KMS-11 (cell line): ENCODE measurements around the gene ALAD.

Source experiments
- H2AFZ ChIP-seq: fragments of 200-600 bp; sonication (generic); 2 replicates; pipeline ENCODE4 v1.6.1; 2016; ENCODE audit warnings: antibody characterized with exemption, mixed run types, low read depth
- H3K27ac ChIP-seq: fragments of 200-600 bp; sonication (generic); 2 replicates; pipeline ENCODE4 v1.6.1; 2016; ENCODE audit warnings: mild to moderate bottlenecking, mixed run types
- H3K27me3 ChIP-seq: fragments of 200-600 bp; sonication (generic); 2 replicates; pipeline ENCODE4 v1.6.1; 2017; ENCODE audit warnings: mild to moderate bottlenecking, low read depth, mixed run types, moderate library complexity; ENCODE audit not compliant: insufficient read depth
- H3K36me3 ChIP-seq: fragments of 200-600 bp; sonication (generic); 2 replicates; pipeline ENCODE4 v1.6.1; 2017; ENCODE audit warnings: mild to moderate bottlenecking, mixed run types; ENCODE audit not compliant: insufficient read depth
- H3K4me1 ChIP-seq: fragments of 200-600 bp; sonication (generic); 2 replicates; pipeline ENCODE4 v1.6.1; 2016; ENCODE audit warnings: mild to moderate bottlenecking, low read depth, mixed run types; ENCODE audit not compliant: poor library complexity, severe bottlenecking
- H3K4me2 ChIP-seq: fragments of 200-600 bp; sonication (generic); 2 replicates; pipeline ENCODE4 v1.7.0; 2016; ENCODE audit warnings: mild to moderate bottlenecking, mixed run types
- H3K4me3 ChIP-seq: fragments of 200-600 bp; sonication (generic); IDR thresholded peaks from 2 replicates; pipeline ENCODE4 v1.6.1; 2017; ENCODE audit warnings: low read depth, low read length, mixed read lengths; ENCODE audit not compliant: insufficient read depth
- H3K79me2 ChIP-seq: fragments of 200-600 bp; sonication (generic); 2 replicates; pipeline ENCODE4 v1.6.1; 2016; ENCODE audit warnings: low read depth, mixed run types; ENCODE audit not compliant: insufficient read depth
- H3K9ac ChIP-seq: fragments of 200-600 bp; sonication (generic); 2 replicates; pipeline ENCODE4 v1.6.1; 2016; ENCODE audit warnings: mild to moderate bottlenecking, mixed run types
- H4K20me1 ChIP-seq: fragments of 200-600 bp; sonication (generic); 2 replicates; pipeline ENCODE4 v1.6.1; 2016; ENCODE audit warnings: mild to moderate bottlenecking, mixed run types; ENCODE audit not compliant: insufficient read depth
- TF ChIP-seq, protein P1 (sequence below): fragments of 200-600 bp; sonication (generic); conservative IDR thresholded peaks from 2 replicates; pipeline ENCODE4 v1.6.1; 2017; ENCODE audit warnings: low read depth, mild to moderate bottlenecking, antibody characterized with exemption, low read length, moderate library complexity, mixed read lengths

The ALAD gene

DNA sequence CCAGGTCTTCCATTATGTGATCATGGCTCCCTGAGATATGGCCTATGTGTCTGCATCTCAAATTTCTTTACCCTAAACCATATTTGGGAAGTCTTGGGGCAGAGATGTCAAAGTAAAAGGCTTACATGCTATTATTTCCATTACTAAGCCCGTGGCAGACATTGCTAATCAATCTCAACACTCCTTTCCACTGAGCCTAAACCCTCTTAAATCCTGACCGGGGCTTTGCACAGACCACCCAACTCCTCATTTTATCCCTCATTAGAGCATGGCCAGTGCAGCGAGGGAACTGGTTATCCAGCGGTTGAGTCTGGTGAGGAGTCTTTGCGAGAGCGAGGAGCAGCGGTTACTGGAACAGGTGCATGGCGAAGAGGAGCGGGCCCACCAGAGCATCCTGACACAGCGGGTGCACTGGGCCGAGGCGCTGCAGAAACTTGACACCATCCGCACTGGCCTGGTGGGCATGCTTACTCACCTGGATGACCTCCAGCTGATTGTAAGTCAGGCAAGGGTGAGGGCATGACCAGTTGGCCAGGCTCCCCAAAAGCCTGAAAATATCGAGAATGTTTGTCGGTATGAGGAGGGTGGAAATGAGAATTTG lies 40.7 kb downstream of the ALAD start:
- H3K36me3 ChIP-seq = no peaks in the 10 kb centered on the region
- no peak overlapping the region for H3K27ac ChIP-seq
- no peak overlapping the region for H3K4me2 ChIP-seq
- no peaks in the 10 kb centered on the region for H3K79me2 ChIP-seq
- H3K4me1 ChIP-seq = no peaks in the 10 kb centered on the region
- H4K20me1 ChIP-seq = no peaks in the 10 kb centered on the region
- TF ChIP-seq, protein P1, sequence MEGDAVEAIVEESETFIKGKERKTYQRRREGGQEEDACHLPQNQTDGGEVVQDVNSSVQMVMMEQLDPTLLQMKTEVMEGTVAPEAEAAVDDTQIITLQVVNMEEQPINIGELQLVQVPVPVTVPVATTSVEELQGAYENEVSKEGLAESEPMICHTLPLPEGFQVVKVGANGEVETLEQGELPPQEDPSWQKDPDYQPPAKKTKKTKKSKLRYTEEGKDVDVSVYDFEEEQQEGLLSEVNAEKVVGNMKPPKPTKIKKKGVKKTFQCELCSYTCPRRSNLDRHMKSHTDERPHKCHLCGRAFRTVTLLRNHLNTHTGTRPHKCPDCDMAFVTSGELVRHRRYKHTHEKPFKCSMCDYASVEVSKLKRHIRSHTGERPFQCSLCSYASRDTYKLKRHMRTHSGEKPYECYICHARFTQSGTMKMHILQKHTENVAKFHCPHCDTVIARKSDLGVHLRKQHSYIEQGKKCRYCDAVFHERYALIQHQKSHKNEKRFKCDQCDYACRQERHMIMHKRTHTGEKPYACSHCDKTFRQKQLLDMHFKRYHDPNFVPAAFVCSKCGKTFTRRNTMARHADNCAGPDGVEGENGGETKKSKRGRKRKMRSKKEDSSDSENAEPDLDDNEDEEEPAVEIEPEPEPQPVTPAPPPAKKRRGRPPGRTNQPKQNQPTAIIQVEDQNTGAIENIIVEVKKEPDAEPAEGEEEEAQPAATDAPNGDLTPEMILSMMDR = no peak
- no peak overlapping the region for H3K4me3 ChIP-seq
- H2AFZ ChIP-seq = no peak overlapping the region
- H3K9ac ChIP-seq = no peak overlapping the region
- no peaks in the 10 kb centered on the region for H3K27me3 ChIP-seq

DNA sequence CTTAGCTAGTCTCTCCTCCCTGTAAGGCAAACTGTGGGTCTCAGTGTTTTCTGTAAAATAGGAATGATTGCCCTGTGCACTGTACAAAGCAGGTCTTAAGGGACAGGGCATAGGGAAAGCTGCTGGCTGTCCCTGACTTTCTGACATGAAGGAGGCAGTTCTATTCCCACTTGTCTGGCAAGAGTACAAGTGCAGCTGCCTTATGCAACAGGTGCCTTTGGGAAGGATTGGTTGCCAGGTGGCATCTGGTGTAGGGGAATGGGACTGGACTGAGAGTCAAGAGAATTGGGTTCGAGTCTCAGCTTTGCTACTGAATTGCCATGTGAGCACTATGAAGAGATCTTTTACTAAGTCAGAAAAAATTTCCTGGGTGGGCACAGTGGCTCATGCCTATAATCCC lies 41.7 kb downstream of the ALAD start:
- H3K4me3 ChIP-seq = no peak overlapping the region
- TF ChIP-seq, protein P1 = no peak
- H3K27me3 ChIP-seq = no peaks in the 10 kb centered on the region

DNA sequence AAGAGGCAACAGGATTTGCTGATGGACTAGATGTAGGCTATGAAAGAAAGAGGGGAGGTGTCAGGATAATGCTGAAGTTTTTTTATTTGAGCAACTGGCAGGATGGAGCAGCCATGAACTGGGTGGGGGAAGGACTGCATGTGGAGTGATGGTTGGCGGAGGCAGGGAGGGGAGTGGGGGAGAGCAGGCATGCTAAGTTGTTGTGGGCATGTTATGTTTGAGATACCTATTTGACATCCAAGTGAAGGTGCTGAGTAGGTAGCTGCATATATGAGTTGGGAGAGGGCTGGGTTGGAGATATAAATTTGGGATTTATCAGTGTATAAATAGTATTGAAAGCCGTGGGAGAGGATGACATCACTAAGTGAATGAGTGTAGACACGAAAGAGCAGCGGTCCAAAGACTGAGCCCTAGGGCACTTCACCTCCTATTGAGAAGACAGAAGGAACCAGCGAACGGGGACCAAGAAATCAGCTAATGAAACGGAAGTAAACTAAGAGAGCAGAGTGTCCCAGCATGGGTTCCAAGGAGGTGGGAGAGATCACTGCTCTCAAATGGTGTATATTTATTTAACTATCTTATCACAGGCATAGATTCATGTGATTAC lies 44.3 kb downstream of the ALAD start:
- H3K27me3 ChIP-seq = no peaks in the 10 kb centered on the region
- H3K9ac ChIP-seq = no peak overlapping the region
- no peak overlapping the region for H2AFZ ChIP-seq
- peaks cover 12% of the 10 kb centered on the region for H3K4me1 ChIP-seq
- no peaks in the 10 kb centered on the region for H3K36me3 ChIP-seq
- H3K4me3 ChIP-seq = no peak overlapping the region
- H3K27ac ChIP-seq = no peak overlapping the region
- H3K79me2 ChIP-seq = no peaks in the 10 kb centered on the region
- H4K20me1 ChIP-seq = no peaks in the 10 kb centered on the region
- H3K4me2 ChIP-seq = no peak overlapping the region
- TF ChIP-seq, protein P1 = no peak

More for the DNA sequence above, 41.7 kb downstream of the ALAD start:
- H3K4me1 ChIP-seq = no peaks in the 10 kb centered on the region
- no peaks in the 10 kb centered on the region for H3K36me3 ChIP-seq
- H3K27ac ChIP-seq = no peak overlapping the region
- H3K79me2 ChIP-seq = no peaks in the 10 kb centered on the region
- H2AFZ ChIP-seq = no peak overlapping the region
- H3K9ac ChIP-seq = no peak overlapping the region
- H4K20me1 ChIP-seq = no peaks in the 10 kb centered on the region
- H3K4me2 ChIP-seq = no peak overlapping the region

DNA sequence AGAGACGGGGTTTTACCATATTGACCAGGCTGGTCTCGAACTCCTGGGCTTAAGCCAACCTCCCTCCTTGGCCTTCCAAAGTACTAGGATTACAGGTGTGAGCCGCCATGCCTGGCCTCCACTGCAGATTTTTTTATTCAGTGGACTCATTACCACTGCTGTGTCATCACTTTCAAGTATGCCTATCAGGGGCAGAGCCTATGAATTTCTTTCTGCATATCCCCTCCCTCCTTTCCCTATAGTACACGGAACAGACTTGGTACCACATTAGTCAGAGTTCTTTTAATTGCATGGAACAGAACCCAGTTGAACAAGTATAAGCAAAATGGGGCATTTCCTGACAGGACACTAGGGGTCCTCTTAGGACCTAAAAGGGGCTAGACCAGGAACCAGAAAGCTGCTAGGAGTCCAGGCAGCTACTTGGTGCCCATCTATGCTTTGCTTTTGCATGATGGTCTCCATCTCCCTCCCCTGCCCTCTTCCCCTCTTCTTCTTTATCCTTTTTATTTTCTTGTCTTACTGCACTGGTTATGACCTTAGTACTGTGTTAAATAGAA lies 46.0 kb downstream of the ALAD start:
- Histone ChIP-seq H3K27me3 (no peaks in the 10 kb centered on the region), H2AFZ (no peak overlapping the region), H3K79me2 (no peaks in the 10 kb centered on the region), H3K27ac (no peak overlapping the region), H3K9ac (no peak overlapping the region), H3K36me3 (no peaks in the 10 kb centered on the region), H3K4me1 (peaks cover 29% of the 10 kb centered on the region), H3K4me3 (no peak overlapping the region), H3K4me2 (no peak overlapping the region), H4K20me1 (no peaks in the 10 kb centered on the region)
- TF ChIP-seq, protein P1 = no peak
